GM03348 (cell line): ENCODE measurements around the gene RGS14.
"Not testable (repeated sequence)": the region's sequence is repeated elsewhere in the genome, so short reads cannot be mapped to it uniquely, and the experiment has no call there.

ENCODE experiments used
- DNase-seq: peaks from one replicate; pipeline ENCODE4 v3.0.0; 2012; ENCODE audit warnings: low spot score

The RGS14 gene

GRCh38 chr5:177403792-177404640 is 46.3 kb downstream of the RGS14 start:
- peak; percentile 93 for DNase-seq

- DNase-seq = no peak
Measured at GRCh38 chr5:177404641-177405179, 47.0 kb downstream of the RGS14 start.

- no peak for DNase-seq
Measured at GRCh38 chr5:177405312-177405711, 47.6 kb downstream of the RGS14 start.

DNA sequence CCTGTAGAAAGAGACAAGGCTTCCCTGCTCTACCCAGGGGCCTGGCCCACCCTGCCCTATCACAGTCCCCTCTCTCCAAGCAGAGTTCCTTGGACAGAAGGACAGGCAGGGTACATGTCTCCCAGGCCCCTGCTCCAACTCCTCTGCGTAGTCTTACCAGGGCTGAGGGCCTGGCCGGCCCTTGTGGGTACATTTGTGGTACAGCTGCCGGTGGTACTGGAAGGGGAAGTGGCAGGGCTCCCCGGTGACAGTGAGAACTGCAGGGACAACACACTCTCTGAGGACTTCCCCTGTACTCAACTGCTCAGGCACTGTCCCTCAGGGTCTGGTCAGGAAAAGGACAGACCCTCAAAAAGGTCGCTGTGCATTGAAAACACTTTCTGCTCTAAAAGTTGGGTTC is 48.1 kb downstream of the RGS14 start:
- DNase-seq = no peak

GRCh38 chr5:177409043-177409801 is 51.5 kb downstream of the RGS14 start, which contains the start of gene F12:
Gene F12 (minus strand): TSS chr5:177409564. CDS start chr5:177409527, 37 bp downstream.
- DNase-seq = no peak

DNA sequence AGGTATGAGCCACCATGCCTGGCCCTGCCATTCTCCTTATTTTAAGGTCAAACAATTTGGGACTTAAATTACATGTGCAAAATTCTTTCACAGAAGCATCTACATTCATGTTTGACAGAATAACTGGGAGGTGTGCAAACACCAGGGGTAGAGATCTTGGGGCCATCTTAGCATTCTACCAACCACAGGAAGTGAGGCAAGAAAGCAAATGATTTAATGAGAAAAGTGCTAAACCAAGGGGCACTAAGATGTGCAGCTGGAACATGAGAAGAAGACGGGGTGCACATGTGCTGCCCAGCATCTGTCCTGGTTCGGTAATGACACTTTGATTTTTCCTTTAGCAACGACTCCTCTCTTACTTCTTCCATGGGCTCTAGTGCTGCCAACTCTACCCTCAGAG is 52.9 kb downstream of the RGS14 start:
- no peak for DNase-seq

GRCh38 chr5:177412603-177413233 is 55.0 kb downstream of the RGS14 start:
- DNase-seq = no peak

DNA sequence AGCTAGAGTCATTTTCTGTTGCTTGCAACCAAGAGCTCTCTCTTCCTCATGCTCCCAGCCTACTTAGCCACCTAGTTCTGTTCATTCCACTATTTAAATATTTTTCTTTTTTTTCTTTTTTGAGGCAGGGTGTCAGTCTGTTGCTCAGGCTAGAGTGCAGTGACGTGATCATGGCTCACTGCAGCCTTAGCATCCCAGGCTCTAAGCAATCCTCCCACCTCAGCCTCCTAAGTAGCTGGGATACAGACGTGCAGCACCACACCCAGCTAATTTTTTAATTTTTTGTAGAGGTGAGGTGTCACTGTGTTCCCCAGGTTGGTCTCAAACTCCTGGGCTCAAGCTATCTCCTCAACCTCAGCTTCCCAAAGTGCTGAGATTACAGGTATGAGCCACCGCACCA is 56.8 kb downstream of the RGS14 start:
- DNase-seq = no peak

GRCh38 chr5:177417081-177417480 is 59.4 kb downstream of the RGS14 start:
- DNase-seq = not testable (repeated sequence)

DNA sequence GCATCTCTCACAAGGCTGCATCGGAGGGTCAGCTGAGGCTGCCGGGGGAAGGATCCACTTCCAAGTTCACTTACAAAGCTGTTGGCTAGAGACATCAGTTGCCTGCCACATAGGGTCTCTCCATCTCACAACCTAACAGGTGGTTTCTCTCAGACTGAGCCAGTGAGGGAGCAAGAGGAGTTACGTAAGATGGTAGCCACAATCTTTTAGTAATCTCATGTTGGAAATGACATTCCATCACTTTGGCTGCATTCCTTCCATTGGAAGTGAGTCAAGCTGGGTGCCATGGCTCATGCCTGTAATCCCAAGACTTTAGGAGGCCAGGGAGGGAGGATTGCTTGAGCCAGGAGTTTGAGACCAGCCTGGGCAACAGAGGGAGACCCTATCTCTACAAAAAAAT is 61.3 kb downstream of the RGS14 start:
- DNase-seq = no peak

- DNase-seq = not testable (repeated sequence)
Measured at GRCh38 chr5:177420472-177420871, 62.7 kb downstream of the RGS14 start.

- no peak for DNase-seq
Measured at GRCh38 chr5:177421062-177421798, 63.5 kb downstream of the RGS14 start.
